Body of pancreas (tissue), 4 donors: ENCODE measurements around the gene IQCK. TPM values are rescaled to one million over a fixed set of nuclear protein-coding genes. Genes with fewer than 3 reads are reported as not detected.

ENCODE experiments used
- ATAC-seq: fragments of 150-250 bp; one replicate; pipeline ENCODE4 v1.9.1; 2016
- DNase-seq, 4 donors: peaks; one replicate each; pipeline ENCODE4 v3.0.0-alpha.2; 2019
- H3K27ac ChIP-seq, 4 donors: fragments of 200-600 bp; sonication (generic); 1 replicate in 3 of 4; 2 replicates in 1 of 4; pipeline versions ENCODE4 v1.5.1 to v1.6.1; 2016 to 2019; ENCODE audit warnings: mild to moderate bottlenecking in 1 of 4, mixed read lengths in 1 of 4, moderate library complexity in 1 of 4
- H3K27me3 ChIP-seq, 2 donors: fragments of 200-600 bp; sonication (generic); one replicate each; pipeline ENCODE4 v1.6.0; 2016; ENCODE audit warnings: mild to moderate bottlenecking in 1 of 2
- H3K36me3 ChIP-seq, 2 donors: fragments of 200-600 bp; sonication (generic); replicated peaks in 1 of 2; 2 replicates each; pipeline ENCODE4 v1.5.1; 2016; ENCODE audit warnings: low read depth in 2 of 2; ENCODE audit not compliant: insufficient read depth in 1 of 2
- H3K4me1 ChIP-seq: fragments of 200-600 bp; sonication (generic); one replicate; pipeline ENCODE4 v1.6.0; 2016
- H3K4me3 ChIP-seq, 2 donors: fragments of 200-600 bp; sonication (generic); 1 replicate in 1 of 2; 2 replicates in 1 of 2; pipeline ENCODE4 v1.5.1; 2016 to 2019
- H3K9me3 ChIP-seq, 3 donors: fragments of 200-600 bp; sonication (generic); 1 replicate in 2 of 3; 2 replicates in 1 of 3; pipeline ENCODE4 v1.5.1; 2016
- POLR2A ChIP-seq, 3 donors: fragments of 450-650 bp; IDR thresholded peaks; one replicate each; pipeline ENCODE4 v1.6.1; 2016; ENCODE audit warnings: antibody characterized with exemption in 3 of 3, mild to moderate bottlenecking in 2 of 3
- WGBS, 2 donors: methylation state at CpG; one replicate each; pipeline ENCODE4 v1.1.5; 2017; 5-methylcytosine and 5-hydroxymethylcytosine counted together
- intact Hi-C: fragments of 100-400 bp; cut with DNase I; formaldehyde crosslinking; loops from one replicate; pipeline ENCODE4 v1.15.1; 2023
- total RNA-seq, 2 donors: library from RNA; depleted of rRNA; stranded (reverse); fragments of >200 nt; gene quantifications; one replicate each; pipeline ENCODE4 v1.1.0, GENCODE V29; 2016
- TF ChIP-seq, protein P1 (sequence below), 7 experiments: fragments of 450-650 bp in 4 of 7; fragments of 200-600 bp in 3 of 7; sonication (generic) in 3 of 7; IDR thresholded peaks; one replicate each; pipeline ENCODE4 v1.5.1; 2016 to 2019; ENCODE audit warnings: antibody characterized with exemption in 7 of 7

Gene IQCK
- total RNA-seq, 2 donors from 2014 or later: 10.9 to 52.7 TPM

GRCh38 chr16:19837984-19838707 is 120.1 kb downstream of the IQCK start:
- no peaks in the 10 kb centered on the region for H3K4me1 ChIP-seq
- no peak for ATAC-seq
- no peak for TF ChIP-seq POLR2A (IDR thresholded peaks at IDR 0.05)
- TF ChIP-seq, protein P1, sequence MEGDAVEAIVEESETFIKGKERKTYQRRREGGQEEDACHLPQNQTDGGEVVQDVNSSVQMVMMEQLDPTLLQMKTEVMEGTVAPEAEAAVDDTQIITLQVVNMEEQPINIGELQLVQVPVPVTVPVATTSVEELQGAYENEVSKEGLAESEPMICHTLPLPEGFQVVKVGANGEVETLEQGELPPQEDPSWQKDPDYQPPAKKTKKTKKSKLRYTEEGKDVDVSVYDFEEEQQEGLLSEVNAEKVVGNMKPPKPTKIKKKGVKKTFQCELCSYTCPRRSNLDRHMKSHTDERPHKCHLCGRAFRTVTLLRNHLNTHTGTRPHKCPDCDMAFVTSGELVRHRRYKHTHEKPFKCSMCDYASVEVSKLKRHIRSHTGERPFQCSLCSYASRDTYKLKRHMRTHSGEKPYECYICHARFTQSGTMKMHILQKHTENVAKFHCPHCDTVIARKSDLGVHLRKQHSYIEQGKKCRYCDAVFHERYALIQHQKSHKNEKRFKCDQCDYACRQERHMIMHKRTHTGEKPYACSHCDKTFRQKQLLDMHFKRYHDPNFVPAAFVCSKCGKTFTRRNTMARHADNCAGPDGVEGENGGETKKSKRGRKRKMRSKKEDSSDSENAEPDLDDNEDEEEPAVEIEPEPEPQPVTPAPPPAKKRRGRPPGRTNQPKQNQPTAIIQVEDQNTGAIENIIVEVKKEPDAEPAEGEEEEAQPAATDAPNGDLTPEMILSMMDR (IDR thresholded peaks at IDR 0.05): no peak
- no peak for DNase-seq
- no peak overlapping the region for H3K27ac ChIP-seq
- no peaks in the 10 kb centered on the region for H3K36me3 ChIP-seq
- 86 to 90% methylated on average over 13 of the region's 13 CpGs for WGBS, 2 donors
- intact Hi-C loops: no loop called here
- H3K9me3 ChIP-seq: no peaks in the 10 kb centered on the region
- H3K4me3 ChIP-seq: no peak overlapping the region
- H3K27me3 ChIP-seq: no peaks in the 10 kb centered on the region

DNA sequence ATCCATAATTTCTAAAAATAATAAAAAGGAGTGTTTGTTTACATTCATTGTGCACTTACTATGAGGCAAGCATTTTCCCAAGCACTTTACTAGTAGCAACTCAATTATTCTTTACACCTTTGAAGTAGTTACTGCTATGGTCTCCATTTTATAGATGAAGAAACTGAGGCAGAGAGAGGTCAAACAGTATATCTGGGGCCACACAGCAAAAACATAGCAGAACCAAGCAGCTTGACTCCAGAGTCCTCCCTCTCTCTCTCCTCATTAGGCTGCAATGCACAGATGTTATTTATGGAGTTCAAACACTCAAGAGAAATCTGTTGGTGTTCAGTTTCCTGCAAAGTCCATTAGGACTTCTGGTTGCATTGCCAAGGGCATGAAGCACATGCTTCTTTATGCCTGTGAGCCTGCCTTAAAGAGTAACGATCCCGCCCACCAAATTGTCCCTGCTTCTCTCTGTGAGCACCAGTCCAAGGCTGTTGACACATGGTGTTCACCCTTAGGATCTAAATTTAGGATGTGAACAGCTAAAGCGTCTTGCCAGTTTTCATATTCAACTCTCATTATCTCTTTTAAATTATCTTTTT is 122.5 kb downstream of the IQCK start:
- H3K36me3 ChIP-seq: no peaks in the 10 kb centered on the region

DNA sequence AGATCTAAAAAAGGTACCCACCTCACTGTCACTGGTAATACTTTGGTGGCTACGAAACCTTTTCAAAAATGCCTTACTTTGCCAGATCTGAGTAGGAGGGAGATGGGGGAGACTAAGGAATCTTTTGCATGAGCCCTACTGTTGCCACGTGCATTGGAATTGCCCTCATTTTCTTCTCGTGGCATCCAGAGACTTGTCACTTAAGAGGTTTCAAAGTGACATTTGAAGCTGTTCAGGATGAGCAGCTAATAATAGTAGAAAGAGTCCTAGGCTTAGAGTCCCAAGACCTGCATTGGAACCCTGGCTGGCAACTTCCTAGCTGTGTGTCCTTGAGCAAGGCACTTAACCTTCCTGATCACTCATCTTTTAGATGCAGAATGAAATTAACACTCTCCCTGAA is 123.1 kb downstream of the IQCK start:
- H3K4me3 ChIP-seq: no peak overlapping the region
- no peak for TF ChIP-seq POLR2A (IDR thresholded peaks at IDR 0.05)
- TF ChIP-seq, protein P1 (IDR thresholded peaks at IDR 0.05): no peak
- no peaks in the 10 kb centered on the region for H3K36me3 ChIP-seq
- ATAC-seq (no peak), DNase-seq (no peak)
- H3K27me3 ChIP-seq: no peaks in the 10 kb centered on the region
- intact Hi-C loops: no loop called here
- H3K4me1 ChIP-seq: no peaks in the 10 kb centered on the region
- 85 to 87% methylated on average over 3 of the region's 3 CpGs for WGBS, 2 donors
- H3K27ac ChIP-seq: no peak overlapping the region
- H3K9me3 ChIP-seq: no peaks in the 10 kb centered on the region

More for the DNA sequence above, 122.5 kb downstream of the IQCK start:
- no peaks in the 10 kb centered on the region for H3K9me3 ChIP-seq
- no peak for ATAC-seq
- no peak overlapping the region for H3K4me3 ChIP-seq
- no peak overlapping the region for H3K27ac ChIP-seq
- TF ChIP-seq, protein P1 (IDR thresholded peaks at IDR 0.05): no peak
- no peak for TF ChIP-seq POLR2A (IDR thresholded peaks at IDR 0.05)
- DNase-seq: no peak
- intact Hi-C loops: no loop called here
- WGBS, 2 donors: 67 to 77% methylated on average over 3 of the region's 3 CpGs
- no peaks in the 10 kb centered on the region for H3K27me3 ChIP-seq
- no peaks in the 10 kb centered on the region for H3K4me1 ChIP-seq

- no peak overlapping the region for H3K4me3 ChIP-seq
- no peak overlapping the region for H3K27ac ChIP-seq
- no peaks in the 10 kb centered on the region for H3K27me3 ChIP-seq
- no peaks in the 10 kb centered on the region for H3K36me3 ChIP-seq
- no peak for TF ChIP-seq POLR2A (IDR thresholded peaks at IDR 0.05)
- TF ChIP-seq, protein P1 (IDR thresholded peaks at IDR 0.05): no peak
- intact Hi-C loops: no loop called here
- 52 to 59% methylated on average over 6 of the region's 6 CpGs for WGBS, 2 donors
- no peak for DNase-seq
- H3K9me3 ChIP-seq: no peaks in the 10 kb centered on the region
- ATAC-seq: no peak
- no peaks in the 10 kb centered on the region for H3K4me1 ChIP-seq
Observed at GRCh38 chr16:19842426-19843157, 124.5 kb downstream of the IQCK start.
